SK-N-SH (cell line): Measurements from ENCODE around the gene TRIM8.

ENCODE experiments used
- IRF3 ChIP-seq: fragments of 150-350 bp; IDR thresholded peaks from 2 replicates; pipeline ENCODE4 v1.6.1; 2016; ENCODE audit warnings: mild to moderate bottlenecking, low read depth, low read length
- MAX ChIP-seq: IDR thresholded peaks from 2 replicates; pipeline ENCODE4 v1.4.0; 2012; ENCODE audit warnings: low read depth
- TF ChIP-seq, protein P1 (sequence below): fragments of 200-600 bp; sonication (generic); IDR thresholded peaks from 2 replicates; pipeline ENCODE4 v1.6.1; 2017; ENCODE audit warnings: antibody characterized with exemption, mild to moderate bottlenecking, moderate library complexity
- TF ChIP-seq, protein P2 (sequence below): IDR thresholded peaks from 2 replicates; pipeline ENCODE4 v1.6.1; 2012; ENCODE audit warnings: mild to moderate bottlenecking, low read depth, low read length, moderate library complexity

- TF ChIP-seq, protein P1, sequence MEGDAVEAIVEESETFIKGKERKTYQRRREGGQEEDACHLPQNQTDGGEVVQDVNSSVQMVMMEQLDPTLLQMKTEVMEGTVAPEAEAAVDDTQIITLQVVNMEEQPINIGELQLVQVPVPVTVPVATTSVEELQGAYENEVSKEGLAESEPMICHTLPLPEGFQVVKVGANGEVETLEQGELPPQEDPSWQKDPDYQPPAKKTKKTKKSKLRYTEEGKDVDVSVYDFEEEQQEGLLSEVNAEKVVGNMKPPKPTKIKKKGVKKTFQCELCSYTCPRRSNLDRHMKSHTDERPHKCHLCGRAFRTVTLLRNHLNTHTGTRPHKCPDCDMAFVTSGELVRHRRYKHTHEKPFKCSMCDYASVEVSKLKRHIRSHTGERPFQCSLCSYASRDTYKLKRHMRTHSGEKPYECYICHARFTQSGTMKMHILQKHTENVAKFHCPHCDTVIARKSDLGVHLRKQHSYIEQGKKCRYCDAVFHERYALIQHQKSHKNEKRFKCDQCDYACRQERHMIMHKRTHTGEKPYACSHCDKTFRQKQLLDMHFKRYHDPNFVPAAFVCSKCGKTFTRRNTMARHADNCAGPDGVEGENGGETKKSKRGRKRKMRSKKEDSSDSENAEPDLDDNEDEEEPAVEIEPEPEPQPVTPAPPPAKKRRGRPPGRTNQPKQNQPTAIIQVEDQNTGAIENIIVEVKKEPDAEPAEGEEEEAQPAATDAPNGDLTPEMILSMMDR: no peak
- TF ChIP-seq IRF3 (no peak), MAX (no peak)
- TF ChIP-seq, protein P2, sequence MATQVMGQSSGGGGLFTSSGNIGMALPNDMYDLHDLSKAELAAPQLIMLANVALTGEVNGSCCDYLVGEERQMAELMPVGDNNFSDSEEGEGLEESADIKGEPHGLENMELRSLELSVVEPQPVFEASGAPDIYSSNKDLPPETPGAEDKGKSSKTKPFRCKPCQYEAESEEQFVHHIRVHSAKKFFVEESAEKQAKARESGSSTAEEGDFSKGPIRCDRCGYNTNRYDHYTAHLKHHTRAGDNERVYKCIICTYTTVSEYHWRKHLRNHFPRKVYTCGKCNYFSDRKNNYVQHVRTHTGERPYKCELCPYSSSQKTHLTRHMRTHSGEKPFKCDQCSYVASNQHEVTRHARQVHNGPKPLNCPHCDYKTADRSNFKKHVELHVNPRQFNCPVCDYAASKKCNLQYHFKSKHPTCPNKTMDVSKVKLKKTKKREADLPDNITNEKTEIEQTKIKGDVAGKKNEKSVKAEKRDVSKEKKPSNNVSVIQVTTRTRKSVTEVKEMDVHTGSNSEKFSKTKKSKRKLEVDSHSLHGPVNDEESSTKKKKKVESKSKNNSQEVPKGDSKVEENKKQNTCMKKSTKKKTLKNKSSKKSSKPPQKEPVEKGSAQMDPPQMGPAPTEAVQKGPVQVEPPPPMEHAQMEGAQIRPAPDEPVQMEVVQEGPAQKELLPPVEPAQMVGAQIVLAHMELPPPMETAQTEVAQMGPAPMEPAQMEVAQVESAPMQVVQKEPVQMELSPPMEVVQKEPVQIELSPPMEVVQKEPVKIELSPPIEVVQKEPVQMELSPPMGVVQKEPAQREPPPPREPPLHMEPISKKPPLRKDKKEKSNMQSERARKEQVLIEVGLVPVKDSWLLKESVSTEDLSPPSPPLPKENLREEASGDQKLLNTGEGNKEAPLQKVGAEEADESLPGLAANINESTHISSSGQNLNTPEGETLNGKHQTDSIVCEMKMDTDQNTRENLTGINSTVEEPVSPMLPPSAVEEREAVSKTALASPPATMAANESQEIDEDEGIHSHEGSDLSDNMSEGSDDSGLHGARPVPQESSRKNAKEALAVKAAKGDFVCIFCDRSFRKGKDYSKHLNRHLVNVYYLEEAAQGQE: no peak
Observed at GRCh38 chr10:102613286-102613685, 31.0 kb upstream of the TRIM8 start.
